Measurements from ENCODE around the gene ATP5F1E. TPM values are rescaled to one million over a fixed set of nuclear protein-coding genes. Genes with fewer than 3 reads are reported as not detected.

ATP5F1E gene
- total and polyA plus RNA-seq, 10 of the 15 experiments (the other 5 are each of a cell fraction or from before 2014, with no cell fraction given), result 49.0 to 407 (median 117) TPM

DNA sequence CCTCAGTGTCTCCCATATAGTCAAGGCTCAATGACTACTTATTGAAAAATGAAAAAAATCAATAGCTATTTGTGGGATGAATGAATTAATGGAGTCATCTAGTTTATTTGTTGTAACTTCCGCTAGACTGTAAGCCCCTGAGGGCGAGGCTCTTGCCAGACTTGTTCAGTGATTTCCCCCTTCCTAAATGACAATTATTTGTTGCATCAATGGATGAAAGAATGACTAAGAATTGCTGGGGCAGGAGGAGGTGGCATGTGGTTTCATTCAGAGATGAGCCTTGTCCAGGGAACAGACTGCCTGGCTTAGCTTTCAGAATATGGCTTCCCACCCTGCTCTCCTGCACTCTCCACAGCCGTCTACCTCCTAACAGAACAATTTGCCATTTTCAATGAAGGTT lies 11.6 kb upstream of the ATP5F1E start:
- peaks cover 0 to 3% of the 10 kb centered on the region in 2 experiments; a peak in 1 of 4 replicates for H3K36me3 ChIP-seq (ENCODE audit: control insufficient read depth in 2 of 2, insufficient read depth in 2 of 2, low read length in 1 of 2)
- peak overlapping the region; percentile 98; the same call in 1 of the 2 replicates for H3K4me2 ChIP-seq (ENCODE audit: control insufficient read depth, insufficient read depth)
- no peak overlapping the region for H3K27ac ChIP-seq (ENCODE audit: control insufficient read depth, insufficient read depth)
- H3K27me3 ChIP-seq (replicated peaks in 1 of 2; ENCODE audit: control insufficient read depth in 2 of 2, insufficient read depth in 2 of 2, low read length in 1 of 2), result no peaks in the 10 kb centered on the region
- H3K79me2 ChIP-seq (ENCODE audit: control insufficient read depth, insufficient read depth, low read length), result peaks cover 42% of the 10 kb centered on the region
- intact Hi-C loops (cut with micrococcal nuclease; ENCODE audit: unreplicated experiment) (no loop called here), in situ Hi-C loops (cut with MboI) (loop anchor here (10.0 kb wide), 1 partner anchor 389 kb away; the partner anchor contains the start of gene STX16)
- H3K4me1 ChIP-seq (ENCODE audit: control insufficient read depth, insufficient read depth, low read length), result peaks cover 13% of the 10 kb centered on the region
- peak overlapping the region; percentile 51 for H2AFZ ChIP-seq (ENCODE audit: control insufficient read depth, low read depth, low read length)
- 2% methylated on average over 3 of the region's 3 CpGs for WGBS (ENCODE audit: insufficient coverage, insufficient replicate concordance, low lambda C conversion rate, missing lambda C conversion rate)
- H3K9me3 ChIP-seq (replicated peaks; ENCODE audit: control insufficient read depth, insufficient read depth, low read length), result no peaks in the 10 kb centered on the region
- no TSS peak for BruUV-seq (replicated peaks)
- ChIA-PET RAD21 (ENCODE audit: unreplicated experiment) (interaction anchor here (1.0 to 1.3 kb wide), 5 partner anchors 11 to 157 kb away, joined by 3 to 6 read pairs (median 3); partner anchors contain the start of gene ATP5F1E), SMC1A (ENCODE audit: uncharacterized antibody, unreplicated experiment) (interaction anchor here (0.8 to 1.3 kb wide), 4 partner anchors 12 to 138 kb away, joined by 3 to 6 read pairs (median 4); partner anchors contain the start of gene ATP5F1E), POLR2A (interaction anchor here (0.9 to 4.3 kb wide), 4 partner anchors 8 to 136 kb away, joined by 4 to 40 read pairs (median 8); partner anchors contain the start of gene ATP5F1E), CTCF (interaction anchor here (0.6 to 1.5 kb wide), 4 partner anchors 13 to 171 kb away, joined by 3 to 6 read pairs (median 4); no protein-coding TSS in a partner anchor)
- no peak for FAIRE-seq
- H4K20me1 ChIP-seq (ENCODE audit: control insufficient read depth, insufficient read depth), result no peaks in the 10 kb centered on the region; the same call in 1 of the 2 replicates
- 0 out of 2 replicates have a peak overlapping the region, but pooled peaks have one; percentile 70 for H3K4me3 ChIP-seq
- DNase-seq (ENCODE audit: low read depth, low spot score), result no peak
- H3K9ac ChIP-seq (ENCODE audit: control insufficient read depth, insufficient read depth, low read length), result no peak overlapping the region
- TF ChIP-seq NR2F1 (conservative IDR thresholded peaks at IDR 0.05), result no peak
- no peak for TF ChIP-seq MEF2A (IDR thresholded peaks at IDR 0.05; ENCODE audit: insufficient read depth, low read depth, low read length)
- TF ChIP-seq DPF2 (IDR thresholded peaks at IDR 0.05), result no peak
- TF ChIP-seq, protein P1, sequence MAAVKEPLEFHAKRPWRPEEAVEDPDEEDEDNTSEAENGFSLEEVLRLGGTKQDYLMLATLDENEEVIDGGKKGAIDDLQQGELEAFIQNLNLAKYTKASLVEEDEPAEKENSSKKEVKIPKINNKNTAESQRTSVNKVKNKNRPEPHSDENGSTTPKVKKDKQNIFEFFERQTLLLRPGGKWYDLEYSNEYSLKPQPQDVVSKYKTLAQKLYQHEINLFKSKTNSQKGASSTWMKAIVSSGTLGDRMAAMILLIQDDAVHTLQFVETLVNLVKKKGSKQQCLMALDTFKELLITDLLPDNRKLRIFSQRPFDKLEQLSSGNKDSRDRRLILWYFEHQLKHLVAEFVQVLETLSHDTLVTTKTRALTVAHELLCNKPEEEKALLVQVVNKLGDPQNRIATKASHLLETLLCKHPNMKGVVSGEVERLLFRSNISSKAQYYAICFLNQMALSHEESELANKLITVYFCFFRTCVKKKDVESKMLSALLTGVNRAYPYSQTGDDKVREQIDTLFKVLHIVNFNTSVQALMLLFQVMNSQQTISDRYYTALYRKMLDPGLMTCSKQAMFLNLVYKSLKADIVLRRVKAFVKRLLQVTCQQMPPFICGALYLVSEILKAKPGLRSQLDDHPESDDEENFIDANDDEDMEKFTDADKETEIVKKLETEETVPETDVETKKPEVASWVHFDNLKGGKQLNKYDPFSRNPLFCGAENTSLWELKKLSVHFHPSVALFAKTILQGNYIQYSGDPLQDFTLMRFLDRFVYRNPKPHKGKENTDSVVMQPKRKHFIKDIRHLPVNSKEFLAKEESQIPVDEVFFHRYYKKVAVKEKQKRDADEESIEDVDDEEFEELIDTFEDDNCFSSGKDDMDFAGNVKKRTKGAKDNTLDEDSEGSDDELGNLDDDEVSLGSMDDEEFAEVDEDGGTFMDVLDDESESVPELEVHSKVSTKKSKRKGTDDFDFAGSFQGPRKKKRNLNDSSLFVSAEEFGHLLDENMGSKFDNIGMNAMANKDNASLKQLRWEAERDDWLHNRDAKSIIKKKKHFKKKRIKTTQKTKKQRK (IDR thresholded peaks at IDR 0.05; ENCODE audit: low read depth, low read length), result no peak
- TF ChIP-seq BMI1 (IDR thresholded peaks at IDR 0.05; ENCODE audit: borderline replicate concordance), result no peak
- TF ChIP-seq NFXL1 (IDR thresholded peaks at IDR 0.05; ENCODE audit: borderline replicate concordance), result no peak
- ATAC-seq, result no peak

All from GM12878 (cell line).